ENCODE measurements around the gene GPATCH2L.
A peak's percentile ranks its signal among the peaks of the same experiment; 100 is the strongest.

- TF ChIP-seq CTCF (IDR thresholded peaks at IDR 0.05), result no peak
- TF ChIP-seq SMC3 (IDR thresholded peaks at IDR 0.05), result no peak
- peak; percentile 9 to 83; a peak in 4 of 5 replicates for TF ChIP-seq JUN (IDR thresholded peaks at IDR 0.05)
- TF ChIP-seq KDM1A (IDR thresholded peaks at IDR 0.05; ENCODE audit: low read depth), result no peak
- TF ChIP-seq REST (IDR thresholded peaks at IDR 0.05), result no peak
- TF ChIP-seq NPAS2 (CRISPR knock-in tag; IDR thresholded peaks at IDR 0.05; ENCODE audit: borderline replicate concordance), result no peak
- no peak for TF ChIP-seq USF2 (IDR thresholded peaks at IDR 0.05)
- TF ChIP-seq CEBPB (IDR thresholded peaks at IDR 0.05), result no peak
- TF ChIP-seq E2F6 (IDR thresholded peaks at IDR 0.05; ENCODE audit: borderline replicate concordance, low read depth), result no peak
- TF ChIP-seq EP300 (IDR thresholded peaks at IDR 0.05), result no peak
- no peak for TF ChIP-seq MAFK (IDR thresholded peaks at IDR 0.05; ENCODE audit: partially characterized antibody)
- TF ChIP-seq BHLHE40 (IDR thresholded peaks at IDR 0.05; ENCODE audit: low read depth, low read length), result no peak
- no peak for TF ChIP-seq RAD21 (conservative IDR thresholded peaks at IDR 0.05 in 1 of 2, IDR thresholded peaks at IDR 0.05 in 1 of 2)
- no peak for TF ChIP-seq ESRRA (IDR thresholded peaks at IDR 0.05; ENCODE audit: borderline replicate concordance, low read length)
Measured at GRCh38 chr14:76151398-76152332, at the start of gene GPATCH2L.

Measured in A549 (cell line).